ENCODE data around the gene MC4R. TPM values are rescaled to one million over a fixed set of nuclear protein-coding genes. Genes with fewer than 3 reads are reported as not detected.
"Not testable (repeated sequence)": the region's sequence is repeated elsewhere in the genome, so short reads cannot be mapped to it uniquely, and the experiment has no call there.

Gene MC4R
- total RNA-seq (2022): not detected in 2 replicates
- Bru-seq, nascent RNA: not detected
- not detected for BruChase-seq, experiment 1, labeled RNA remaining after a 6-hour chase
- BruChase-seq, experiment 2, labeled RNA remaining after a 2-hour chase: not detected
- long read RNA-seq: 0 reads

- Mint-ChIP-seq H3K36me3 (ENCODE audit: insufficient read depth, unreplicated experiment) (no peaks in the 10 kb centered on the region), H3K4me1 (ENCODE audit: low read depth, unreplicated experiment) (no peaks in the 10 kb centered on the region), H3K27me3 (ENCODE audit: unreplicated experiment) (no peaks in the 10 kb centered on the region), H3K9me3 (ENCODE audit: low read depth, unreplicated experiment) (no peaks in the 10 kb centered on the region), H3K4me3 (ENCODE audit: low read depth, unreplicated experiment) (peak within 1 kb of the TSS; percentile 23), H3K27ac (ENCODE audit: unreplicated experiment) (no peak within 1 kb of the TSS)
- no peak for TF ChIP-seq CTCF (IDR thresholded peaks at IDR 0.05; ENCODE audit: unreplicated experiment)
- intact Hi-C loops (cut with micrococcal nuclease; ENCODE audit: unreplicated experiment): no loop called here
- BruUV-seq (replicated peaks): no TSS peak
- CTCF ChIA-PET: interaction anchor here (1.0 kb wide), 1 partner anchor 41 kb away, joined by 3 read pairs; no protein-coding TSS in a partner anchor
- DNase-seq: peak; percentile 24
Measured at GRCh38 chr18:60372596-60372995, at the start of gene MC4R. MC4R (minus strand) TSS chr18:60372775; CDS start chr18:60372349, 426 bp downstream.

GRCh38 chr18:60422306-60422705, 49.7 kb upstream of the MC4R start:
- H3K36me3 Mint-ChIP-seq (ENCODE audit: insufficient read depth, unreplicated experiment); H3K4me3 Mint-ChIP-seq (ENCODE audit: low read depth, unreplicated experiment); H3K4me1 Mint-ChIP-seq (ENCODE audit: low read depth, unreplicated experiment); DNase-seq; H3K9me3 Mint-ChIP-seq (ENCODE audit: low read depth, unreplicated experiment); intact Hi-C loops (cut with micrococcal nuclease; ENCODE audit: unreplicated experiment); H3K27me3 Mint-ChIP-seq (ENCODE audit: unreplicated experiment); H3K27ac Mint-ChIP-seq (ENCODE audit: unreplicated experiment); BruUV-seq (replicated peaks); CTCF ChIA-PET: not testable (repeated sequence)

- Mint-ChIP-seq H3K4me1 (ENCODE audit: low read depth, unreplicated experiment) (no peaks in the 10 kb centered on the region), H3K4me3 (ENCODE audit: low read depth, unreplicated experiment) (no peak overlapping the region), H3K36me3 (ENCODE audit: insufficient read depth, unreplicated experiment) (no peaks in the 10 kb centered on the region), H3K27ac (ENCODE audit: unreplicated experiment) (no peak overlapping the region), H3K27me3 (ENCODE audit: unreplicated experiment) (no peaks in the 10 kb centered on the region), H3K9me3 (ENCODE audit: low read depth, unreplicated experiment) (no peaks in the 10 kb centered on the region)
- no TSS peak for BruUV-seq (replicated peaks)
- DNase-seq: no peak
- CTCF ChIA-PET: no interaction called here
- intact Hi-C loops (cut with micrococcal nuclease; ENCODE audit: unreplicated experiment): no loop called here
- TF ChIP-seq CTCF (IDR thresholded peaks at IDR 0.05; ENCODE audit: unreplicated experiment): no peak
Measured at GRCh38 chr18:60421356-60422118, 49.0 kb upstream of the MC4R start.

- CTCF ChIA-PET: no interaction called here
Measured at GRCh38 chr18:60417946-60418345, 45.4 kb upstream of the MC4R start.

More at GRCh38 chr18:60417946-60418345, 45.4 kb upstream of the MC4R start:
- DNase-seq: no peak
- Mint-ChIP-seq H3K27ac (ENCODE audit: unreplicated experiment) (no peak overlapping the region), H3K36me3 (ENCODE audit: insufficient read depth, unreplicated experiment) (no peaks in the 10 kb centered on the region), H3K4me3 (ENCODE audit: low read depth, unreplicated experiment) (no peak overlapping the region), H3K27me3 (ENCODE audit: unreplicated experiment) (no peaks in the 10 kb centered on the region), H3K9me3 (ENCODE audit: low read depth, unreplicated experiment) (no peaks in the 10 kb centered on the region), H3K4me1 (ENCODE audit: low read depth, unreplicated experiment) (no peaks in the 10 kb centered on the region)
- no TSS peak for BruUV-seq (replicated peaks)
- intact Hi-C loops (cut with micrococcal nuclease; ENCODE audit: unreplicated experiment): no loop called here
- no peak for TF ChIP-seq CTCF (IDR thresholded peaks at IDR 0.05; ENCODE audit: unreplicated experiment)

All from Calu3 (cell line).